MM.1S (cell line): ENCODE measurements around the gene SLC25A28.

Experiments used
- EZH2phosphoT487 ChIP-seq: fragments of 300-600 bp; sonication (generic); IDR thresholded peaks from 2 replicates; pipeline ENCODE4 v1.6.1; 2018; ENCODE audit warnings: antibody characterized with exemption, low read length
- TF ChIP-seq, protein P1 (sequence below): fragments of 300-600 bp; sonication (generic); IDR thresholded peaks from 2 replicates; pipeline ENCODE4 v1.5.1; 2016; ENCODE audit warnings: antibody characterized with exemption, low read length, mixed read lengths

DNA sequence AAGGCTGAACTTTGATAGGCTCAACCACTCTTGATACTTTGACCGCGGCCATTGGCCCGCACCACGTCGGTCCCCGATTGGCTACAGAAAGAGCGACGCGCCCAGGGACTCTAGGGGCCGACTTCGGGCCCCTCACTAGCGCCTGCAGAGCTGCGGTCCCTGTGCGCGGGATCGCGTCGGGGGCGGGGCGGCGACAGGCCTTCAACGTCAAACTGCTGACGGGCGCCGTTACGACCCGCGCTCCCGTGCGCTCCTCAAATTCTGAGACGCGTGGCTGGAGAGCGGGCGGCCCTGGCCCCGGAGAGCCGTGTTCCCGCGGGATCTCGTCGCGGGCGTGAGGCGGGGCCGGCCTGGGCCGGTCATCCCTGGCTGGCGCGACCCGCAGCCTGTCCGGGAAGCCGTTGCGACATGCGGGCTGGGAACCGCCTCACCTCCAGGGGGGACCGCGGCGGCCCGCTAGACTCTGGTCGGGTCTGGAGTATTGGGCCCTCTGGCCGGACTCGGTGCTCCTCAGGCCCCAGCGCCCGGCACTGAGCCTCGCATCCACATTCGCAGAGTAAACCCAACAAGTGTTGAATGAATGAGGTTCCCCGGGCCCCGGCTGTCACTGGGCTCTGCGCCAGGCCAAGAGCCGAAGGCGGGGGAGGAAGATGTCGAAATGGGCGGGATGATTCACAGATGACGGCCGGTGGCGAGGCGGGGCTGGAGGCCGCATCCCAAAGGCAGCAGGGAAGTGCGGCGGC lies 643 bp upstream of the SLC25A28 start:
- TF ChIP-seq, protein P1, sequence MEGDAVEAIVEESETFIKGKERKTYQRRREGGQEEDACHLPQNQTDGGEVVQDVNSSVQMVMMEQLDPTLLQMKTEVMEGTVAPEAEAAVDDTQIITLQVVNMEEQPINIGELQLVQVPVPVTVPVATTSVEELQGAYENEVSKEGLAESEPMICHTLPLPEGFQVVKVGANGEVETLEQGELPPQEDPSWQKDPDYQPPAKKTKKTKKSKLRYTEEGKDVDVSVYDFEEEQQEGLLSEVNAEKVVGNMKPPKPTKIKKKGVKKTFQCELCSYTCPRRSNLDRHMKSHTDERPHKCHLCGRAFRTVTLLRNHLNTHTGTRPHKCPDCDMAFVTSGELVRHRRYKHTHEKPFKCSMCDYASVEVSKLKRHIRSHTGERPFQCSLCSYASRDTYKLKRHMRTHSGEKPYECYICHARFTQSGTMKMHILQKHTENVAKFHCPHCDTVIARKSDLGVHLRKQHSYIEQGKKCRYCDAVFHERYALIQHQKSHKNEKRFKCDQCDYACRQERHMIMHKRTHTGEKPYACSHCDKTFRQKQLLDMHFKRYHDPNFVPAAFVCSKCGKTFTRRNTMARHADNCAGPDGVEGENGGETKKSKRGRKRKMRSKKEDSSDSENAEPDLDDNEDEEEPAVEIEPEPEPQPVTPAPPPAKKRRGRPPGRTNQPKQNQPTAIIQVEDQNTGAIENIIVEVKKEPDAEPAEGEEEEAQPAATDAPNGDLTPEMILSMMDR = no peak
- TF ChIP-seq EZH2phosphoT487 = no peak
